Activated naive CD8-positive, alpha-beta T cell treated with anti-CD3 and anti-CD28 coated beads, Interleukin-2, amount 50 U/mL, for 24 hours (primary cell): ENCODE results near the gene PRSS2.
"Not testable (repeated sequence)": the region's sequence is repeated elsewhere in the genome, so short reads cannot be mapped to it uniquely, and the experiment has no call there.

Experiments used
- ATAC-seq: fragments of 150-1000 bp; cut with Tn5 transposase; one replicate; pipeline ENCODE4 v1.10.0; 2021
- DNase-seq: peaks from one replicate; pipeline ENCODE4 v3.0.0; 2021
- H3K27ac Mint-ChIP-seq: one replicate; pipeline ENCODE4 v1.8.0; 2021; ENCODE audit warnings: mild to moderate bottlenecking, mixed read lengths
- H3K27me3 Mint-ChIP-seq: one replicate; pipeline ENCODE4 v1.8.0; 2021; ENCODE audit warnings: mixed read lengths
- H3K36me3 Mint-ChIP-seq: one replicate; pipeline ENCODE4 v1.8.0; 2021; ENCODE audit warnings: low read depth, mixed read lengths
- H3K4me1 Mint-ChIP-seq: one replicate; pipeline ENCODE4 v1.8.0; 2021; ENCODE audit warnings: mixed read lengths
- H3K4me3 Mint-ChIP-seq: one replicate; pipeline ENCODE4 v1.8.0; 2021; ENCODE audit warnings: mild to moderate bottlenecking, moderate library complexity, mixed read lengths
- H3K9me3 Mint-ChIP-seq: one replicate; pipeline ENCODE4 v1.8.0; 2021; ENCODE audit warnings: mixed read lengths

The PRSS2 gene

DNA sequence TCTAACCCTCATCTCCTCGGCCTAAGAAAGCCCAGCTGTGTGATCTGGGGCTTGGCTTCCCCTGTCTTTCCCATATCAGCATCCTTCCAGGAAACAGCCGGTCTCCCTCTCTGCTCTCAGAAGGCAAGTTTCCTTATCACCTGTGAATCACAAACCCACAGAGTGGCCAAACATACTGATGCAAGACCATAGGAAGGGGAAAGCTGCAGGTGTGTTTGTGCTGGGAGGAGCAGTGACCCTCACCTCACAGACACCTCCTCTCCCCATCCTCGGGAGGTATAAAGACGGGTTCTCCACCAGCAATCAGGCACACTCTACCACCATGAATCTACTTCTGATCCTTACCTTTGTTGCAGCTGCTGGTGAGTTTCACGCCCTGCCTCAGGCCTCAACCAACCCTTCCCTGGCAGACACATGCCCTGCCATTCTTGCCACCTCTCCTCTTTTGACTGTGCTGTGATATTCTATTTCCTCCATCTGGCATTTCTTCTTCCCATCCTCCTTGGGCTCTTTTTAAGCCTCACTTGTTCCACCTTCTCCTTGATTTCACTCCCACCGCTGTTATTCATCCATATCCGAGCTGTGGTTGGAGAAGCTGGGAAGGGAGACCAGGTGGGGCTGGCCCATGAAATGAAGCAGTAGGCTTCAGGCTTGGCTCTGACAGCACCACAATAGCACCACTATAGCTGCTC lies at the start of gene PRSS2:
Gene PRSS2, plus strand, starts transcription at position 310 of the 692 bp plus-strand sequence. Its CDS starts 13 bp downstream, at position 323.
- peaks cover 12% of the 10 kb centered on the region for H3K4me1 Mint-ChIP-seq
- H3K9me3 Mint-ChIP-seq = no peaks in the 10 kb centered on the region
- no peaks in the 10 kb centered on the region for H3K27me3 Mint-ChIP-seq
- H3K36me3 Mint-ChIP-seq = no peaks in the 10 kb centered on the region
- H3K4me3 Mint-ChIP-seq = no peak within 1 kb of the TSS
- no peak within 1 kb of the TSS for H3K27ac Mint-ChIP-seq
- ATAC-seq (no peak), DNase-seq (no peak)

DNA sequence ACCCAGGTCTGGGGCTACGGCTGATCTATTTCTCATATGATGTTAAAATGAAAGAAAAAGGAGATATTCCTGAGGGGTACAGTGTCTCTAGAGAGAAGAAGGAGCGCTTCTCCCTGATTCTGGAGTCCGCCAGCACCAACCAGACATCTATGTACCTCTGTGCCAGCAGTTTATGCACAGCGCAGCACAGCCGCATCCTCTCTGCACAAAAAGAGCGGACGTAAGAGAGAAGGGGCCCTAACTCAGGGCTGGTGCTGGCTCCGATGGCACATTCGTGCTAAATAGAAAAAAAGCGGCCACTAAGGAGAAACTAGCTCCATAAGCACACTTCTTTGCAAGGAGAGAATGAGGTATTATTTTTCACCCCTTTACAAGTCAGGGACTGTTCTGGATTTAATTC lies 49.8 kb upstream of the PRSS2 start:
- no peaks in the 10 kb centered on the region for H3K36me3 Mint-ChIP-seq
- H3K4me3 Mint-ChIP-seq = peak overlapping the region; percentile 75
- no peaks in the 10 kb centered on the region for H3K9me3 Mint-ChIP-seq
- peaks cover 36% of the 10 kb centered on the region for H3K4me1 Mint-ChIP-seq
- peak overlapping the region; percentile 46 for H3K27ac Mint-ChIP-seq
- ATAC-seq (no peak), DNase-seq (no peak)
- no peaks in the 10 kb centered on the region for H3K27me3 Mint-ChIP-seq

DNA sequence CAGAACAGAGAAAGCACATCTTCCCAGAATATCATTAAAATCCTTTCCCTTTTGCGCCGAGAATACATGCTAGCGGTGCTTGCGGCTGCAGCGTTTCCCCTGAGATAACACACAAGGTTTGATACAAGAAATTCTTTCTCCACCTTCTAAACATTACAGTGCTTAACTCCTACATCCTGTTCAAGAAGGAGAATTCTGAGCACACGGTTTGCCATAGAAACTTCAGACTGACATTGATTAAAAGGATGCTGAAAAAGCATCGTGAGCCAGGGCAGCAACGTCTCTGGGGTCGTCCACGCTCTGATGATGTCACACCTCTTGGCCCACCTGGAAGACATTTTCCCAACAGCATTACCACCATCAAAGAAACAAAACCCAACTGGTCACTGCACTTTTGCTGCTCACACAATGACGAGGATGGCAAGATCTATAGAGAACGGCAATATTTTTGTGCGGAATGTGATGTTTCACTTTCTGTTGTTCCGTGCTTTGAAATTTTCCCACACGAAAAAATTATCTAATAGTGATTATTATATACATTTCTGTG lies 48.4 kb upstream of the PRSS2 start:
- DNase-seq (no peak), ATAC-seq (no peak)
- H3K36me3 Mint-ChIP-seq = no peaks in the 10 kb centered on the region
- H3K4me1 Mint-ChIP-seq = peaks cover 24% of the 10 kb centered on the region
- no peaks in the 10 kb centered on the region for H3K9me3 Mint-ChIP-seq
- H3K27ac Mint-ChIP-seq = peak overlapping the region; percentile 53
- H3K4me3 Mint-ChIP-seq = peak overlapping the region; percentile 77
- no peaks in the 10 kb centered on the region for H3K27me3 Mint-ChIP-seq

DNA sequence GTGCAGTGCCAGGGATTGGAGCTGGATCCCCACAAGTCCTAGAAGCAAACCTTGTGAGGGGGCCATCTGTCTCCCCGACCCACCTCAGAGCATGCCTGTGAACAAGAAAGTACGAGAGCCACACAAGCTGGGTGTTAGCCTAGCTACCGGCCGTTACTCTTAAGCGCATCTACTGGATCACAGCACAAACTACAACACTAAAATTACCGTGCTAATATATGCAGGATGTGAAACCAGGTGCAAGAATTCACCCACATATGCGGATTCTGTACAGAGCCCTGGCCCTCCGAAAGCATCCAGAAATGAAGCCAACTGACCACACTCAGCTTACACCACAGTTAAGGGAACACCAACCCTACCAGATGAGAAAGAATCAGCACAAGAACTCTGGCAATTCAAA lies 37.5 kb upstream of the PRSS2 start:
- DNase-seq (no peak), ATAC-seq (no peak)
- Mint-ChIP-seq H3K27ac (no peak overlapping the region), H3K36me3 (no peaks in the 10 kb centered on the region), H3K4me1 (peaks cover 1% of the 10 kb centered on the region), H3K4me3 (no peak overlapping the region), H3K27me3 (no peaks in the 10 kb centered on the region), H3K9me3 (no peaks in the 10 kb centered on the region)

DNA sequence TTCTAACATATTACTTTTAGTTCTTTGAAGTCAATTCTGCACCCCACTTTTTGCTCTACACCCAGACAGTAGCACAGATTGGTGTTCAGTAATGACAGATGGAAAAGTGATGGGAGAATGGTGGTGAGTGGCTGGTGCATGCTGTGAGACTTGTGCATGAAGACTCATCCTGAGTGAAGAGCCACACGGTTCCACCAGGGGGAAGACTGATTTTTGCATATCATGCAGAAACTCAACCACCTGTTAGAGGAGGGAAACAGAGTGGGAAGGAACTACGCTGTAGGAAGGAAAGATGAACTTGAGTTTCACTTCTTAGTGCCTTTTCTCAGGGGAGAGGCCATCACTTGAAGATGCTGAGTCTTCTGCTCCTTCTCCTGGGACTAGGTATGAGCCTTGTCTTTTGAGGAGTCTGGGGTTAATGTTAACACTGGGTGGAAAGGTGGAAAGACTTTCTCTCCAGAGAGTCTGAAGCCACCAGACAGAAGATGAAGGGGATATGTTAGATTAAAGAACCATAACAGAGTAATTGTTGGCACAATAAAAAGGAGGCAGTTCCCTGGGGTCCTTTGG lies 30.8 kb upstream of the PRSS2 start:
- no peaks in the 10 kb centered on the region for H3K27me3 Mint-ChIP-seq
- peak overlapping the region; percentile 34 for H3K4me3 Mint-ChIP-seq
- ATAC-seq = peak; percentile 79
- H3K9me3 Mint-ChIP-seq = no peaks in the 10 kb centered on the region
- peak overlapping the region; percentile 67 for H3K27ac Mint-ChIP-seq
- H3K36me3 Mint-ChIP-seq = no peaks in the 10 kb centered on the region
- peaks cover 20% of the 10 kb centered on the region for H3K4me1 Mint-ChIP-seq
- no peak for DNase-seq

DNA sequence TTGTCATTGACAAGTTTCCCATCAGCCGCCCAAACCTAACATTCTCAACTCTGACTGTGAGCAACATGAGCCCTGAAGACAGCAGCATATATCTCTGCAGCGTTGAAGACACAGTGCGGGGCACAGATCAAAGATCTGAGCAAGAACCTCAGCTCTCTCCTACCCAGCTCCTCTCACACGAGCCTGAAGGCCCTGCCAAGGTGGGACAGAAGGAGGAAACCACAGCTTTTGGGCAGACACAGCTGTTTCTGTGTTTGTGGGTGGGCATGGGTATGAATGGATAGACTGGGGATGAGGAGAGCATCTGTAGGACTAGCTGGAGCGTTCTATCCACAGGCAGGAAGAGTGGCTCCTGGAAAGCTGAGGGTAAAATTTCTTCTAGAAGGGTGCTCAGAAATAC lies 30.0 kb upstream of the PRSS2 start:
- peaks cover 20% of the 10 kb centered on the region for H3K4me1 Mint-ChIP-seq
- H3K4me3 Mint-ChIP-seq = no peak overlapping the region
- H3K36me3 Mint-ChIP-seq = no peaks in the 10 kb centered on the region
- DNase-seq (no peak), ATAC-seq (no peak)
- H3K9me3 Mint-ChIP-seq = no peaks in the 10 kb centered on the region
- no peaks in the 10 kb centered on the region for H3K27me3 Mint-ChIP-seq
- H3K27ac Mint-ChIP-seq = no peak overlapping the region

DNA sequence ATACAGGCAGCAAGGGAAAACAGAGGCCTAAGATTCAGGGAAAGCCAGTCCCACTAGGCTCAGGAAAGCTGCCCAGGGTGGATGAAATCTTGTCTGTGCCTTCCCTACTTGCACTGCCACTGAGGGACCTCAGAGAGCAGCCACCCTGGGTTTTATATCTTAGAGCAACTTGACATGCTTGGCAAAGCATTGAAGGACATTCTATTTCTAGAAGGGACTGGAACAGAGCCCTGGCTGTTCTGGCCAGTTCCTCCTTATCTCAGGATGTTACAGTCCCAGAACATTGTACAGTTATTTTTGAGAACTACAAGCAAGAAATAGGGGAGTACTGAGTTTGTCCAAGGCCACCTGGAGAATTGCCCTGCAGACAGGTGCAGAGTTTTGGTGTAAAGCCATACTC lies 28.8 kb upstream of the PRSS2 start:
- not testable (repeated sequence) for H3K27ac Mint-ChIP-seq, ATAC-seq, DNase-seq, H3K4me3 Mint-ChIP-seq, H3K36me3 Mint-ChIP-seq, H3K9me3 Mint-ChIP-seq, H3K27me3 Mint-ChIP-seq
- H3K4me1 Mint-ChIP-seq = peaks cover 22% of the 10 kb centered on the region

DNA sequence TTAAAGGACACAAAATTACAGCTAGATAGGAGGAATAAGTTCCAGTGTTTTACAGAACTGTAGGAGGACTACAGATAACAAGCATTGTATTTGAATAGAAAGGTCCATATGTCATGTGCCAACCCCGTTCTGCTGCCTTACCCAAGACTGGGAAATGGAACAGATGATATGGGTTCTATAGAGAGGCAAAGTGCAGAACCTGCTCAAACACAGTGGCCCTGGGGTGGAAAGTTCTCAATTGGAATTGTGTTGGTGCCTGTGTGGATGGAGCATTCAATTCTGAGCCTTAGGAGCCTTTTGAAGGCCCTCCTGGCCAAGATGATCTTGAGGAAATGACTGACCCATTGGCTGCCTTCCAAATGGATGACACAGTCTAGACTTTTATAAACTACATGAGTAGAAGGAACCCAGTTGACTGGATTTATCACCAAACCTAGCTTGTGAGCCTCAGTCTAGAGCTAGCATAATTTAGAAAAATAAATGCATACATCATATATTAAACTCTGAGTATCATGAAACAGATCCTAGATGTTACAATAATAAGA lies 25.6 kb upstream of the PRSS2 start:
- H3K9me3 Mint-ChIP-seq = no peaks in the 10 kb centered on the region
- DNase-seq (no peak), ATAC-seq (no peak)
- peaks cover 10% of the 10 kb centered on the region for H3K4me1 Mint-ChIP-seq
- H3K4me3 Mint-ChIP-seq = no peak overlapping the region
- no peaks in the 10 kb centered on the region for H3K36me3 Mint-ChIP-seq
- no peaks in the 10 kb centered on the region for H3K27me3 Mint-ChIP-seq
- H3K27ac Mint-ChIP-seq = no peak overlapping the region

DNA sequence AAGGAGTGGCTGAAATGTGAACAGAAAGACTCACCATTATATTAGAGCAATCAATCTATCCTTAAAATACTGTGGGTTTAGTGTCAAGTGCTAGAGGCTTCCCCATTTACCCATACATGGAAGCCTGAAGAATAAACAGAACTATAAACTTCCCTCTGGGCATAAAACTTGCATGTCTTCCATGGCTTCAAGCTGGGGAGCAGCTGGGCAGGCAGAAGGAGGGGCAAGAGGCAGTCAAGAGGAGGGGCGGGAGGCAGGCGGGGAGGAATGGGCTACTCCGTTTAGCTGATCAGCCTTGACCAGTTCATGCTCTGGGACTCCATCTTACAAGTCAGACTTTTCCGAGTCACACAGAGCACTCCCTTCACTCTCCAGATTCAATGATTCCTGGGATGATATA lies 25.0 kb upstream of the PRSS2 start:
- no peak for ATAC-seq
- no peak overlapping the region for H3K27ac Mint-ChIP-seq
- no peaks in the 10 kb centered on the region for H3K27me3 Mint-ChIP-seq
- no peak for DNase-seq
- H3K36me3 Mint-ChIP-seq = no peaks in the 10 kb centered on the region
- no peak overlapping the region for H3K4me3 Mint-ChIP-seq
- H3K9me3 Mint-ChIP-seq = no peaks in the 10 kb centered on the region
- peaks cover 5% of the 10 kb centered on the region for H3K4me1 Mint-ChIP-seq

DNA sequence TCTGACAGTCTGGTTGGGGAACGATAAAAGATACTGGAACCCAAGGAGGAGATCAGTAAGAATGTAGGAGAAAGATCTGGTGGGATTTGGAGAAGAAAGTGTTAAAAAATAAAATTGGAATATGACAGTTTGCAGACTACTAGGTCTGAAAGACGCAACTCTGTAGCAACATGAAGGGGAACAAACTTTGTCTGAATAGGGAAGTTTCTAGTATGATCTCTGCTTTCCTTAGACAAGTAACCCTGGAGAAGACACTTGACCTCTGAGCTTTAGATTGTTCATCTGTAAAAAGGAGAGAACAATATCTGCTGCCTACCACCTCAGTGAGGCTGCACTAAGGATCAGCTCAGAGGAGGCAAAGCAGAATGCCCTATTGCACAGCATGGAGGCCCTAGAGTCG lies 24.5 kb upstream of the PRSS2 start:
- Mint-ChIP-seq H3K4me1 (peaks cover 3% of the 10 kb centered on the region), H3K4me3 (no peak overlapping the region), H3K27ac (no peak overlapping the region), H3K36me3 (no peaks in the 10 kb centered on the region), H3K9me3 (no peaks in the 10 kb centered on the region), H3K27me3 (no peaks in the 10 kb centered on the region)
- ATAC-seq = no peak
- DNase-seq = no peak

DNA sequence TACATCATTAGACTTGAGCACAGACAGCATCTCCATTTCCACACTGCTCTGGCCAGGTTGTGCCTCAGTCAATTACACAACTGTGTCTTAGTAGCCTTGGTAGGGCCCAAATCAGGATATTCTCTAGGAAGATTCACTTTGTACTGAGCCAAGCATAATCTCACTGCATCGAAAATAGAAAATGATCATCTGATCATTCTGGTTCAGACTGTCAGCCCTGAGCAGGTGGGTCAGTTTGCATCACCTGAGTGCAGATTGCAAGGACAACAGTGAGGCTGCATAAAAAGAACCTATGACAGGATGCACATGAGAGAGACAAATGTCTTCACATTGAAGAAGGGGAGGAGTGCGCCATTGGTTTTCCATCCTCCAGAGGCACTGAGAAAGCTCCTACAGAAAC lies 22.4 kb upstream of the PRSS2 start:
- not testable (repeated sequence) for DNase-seq, H3K9me3 Mint-ChIP-seq, H3K4me1 Mint-ChIP-seq, H3K27me3 Mint-ChIP-seq, H3K4me3 Mint-ChIP-seq, H3K36me3 Mint-ChIP-seq, H3K27ac Mint-ChIP-seq, ATAC-seq

DNA sequence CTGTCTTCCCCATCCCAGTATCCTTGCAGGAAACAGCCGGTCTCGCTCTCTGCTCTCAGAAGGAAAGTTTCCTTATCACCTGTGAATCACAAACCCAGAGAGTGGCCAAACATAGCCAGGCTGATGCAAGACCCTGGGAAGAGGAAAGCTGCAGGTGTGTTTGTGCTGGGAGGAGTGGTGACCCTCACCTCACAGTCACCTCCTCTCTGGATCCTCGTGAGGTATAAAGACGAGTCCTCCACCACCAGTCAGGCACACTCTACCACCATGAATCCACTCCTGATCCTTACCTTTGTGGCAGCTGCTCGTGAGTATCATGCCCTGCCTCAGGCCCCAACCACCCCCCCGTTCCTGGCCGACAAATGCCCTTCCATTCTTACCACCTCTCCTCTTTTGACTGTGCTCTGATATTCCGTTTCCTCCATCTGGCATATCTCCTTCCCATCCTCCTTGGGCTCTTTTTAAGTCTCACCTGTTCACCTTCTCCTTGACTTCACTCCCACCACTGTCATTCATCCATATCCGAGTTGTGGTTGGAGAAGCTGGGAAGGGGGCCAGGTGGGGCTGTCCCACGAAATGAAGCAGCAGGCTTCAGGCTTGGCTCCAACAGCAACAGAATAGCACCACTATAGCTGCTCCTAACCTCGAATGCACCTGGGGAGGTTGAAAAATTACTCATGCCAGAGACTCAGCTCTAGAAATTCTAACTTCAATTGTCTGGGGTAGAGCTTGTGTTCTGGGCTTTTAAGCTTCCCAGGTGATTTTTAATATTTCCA lies 21.4 kb upstream of the PRSS2 start, which contains the start of gene PRSS1:
Gene PRSS1, plus strand, starts transcription at position 255 of the 776 bp plus-strand sequence. Its CDS starts 13 bp downstream, at position 268.
- Mint-ChIP-seq H3K4me3 (no peak within 1 kb of the TSS), H3K27ac (no peak within 1 kb of the TSS), H3K4me1 (peaks cover 3% of the 10 kb centered on the region), H3K9me3 (no peaks in the 10 kb centered on the region), H3K27me3 (no peaks in the 10 kb centered on the region), H3K36me3 (no peaks in the 10 kb centered on the region)
- DNase-seq (no peak), ATAC-seq (no peak)

DNA sequence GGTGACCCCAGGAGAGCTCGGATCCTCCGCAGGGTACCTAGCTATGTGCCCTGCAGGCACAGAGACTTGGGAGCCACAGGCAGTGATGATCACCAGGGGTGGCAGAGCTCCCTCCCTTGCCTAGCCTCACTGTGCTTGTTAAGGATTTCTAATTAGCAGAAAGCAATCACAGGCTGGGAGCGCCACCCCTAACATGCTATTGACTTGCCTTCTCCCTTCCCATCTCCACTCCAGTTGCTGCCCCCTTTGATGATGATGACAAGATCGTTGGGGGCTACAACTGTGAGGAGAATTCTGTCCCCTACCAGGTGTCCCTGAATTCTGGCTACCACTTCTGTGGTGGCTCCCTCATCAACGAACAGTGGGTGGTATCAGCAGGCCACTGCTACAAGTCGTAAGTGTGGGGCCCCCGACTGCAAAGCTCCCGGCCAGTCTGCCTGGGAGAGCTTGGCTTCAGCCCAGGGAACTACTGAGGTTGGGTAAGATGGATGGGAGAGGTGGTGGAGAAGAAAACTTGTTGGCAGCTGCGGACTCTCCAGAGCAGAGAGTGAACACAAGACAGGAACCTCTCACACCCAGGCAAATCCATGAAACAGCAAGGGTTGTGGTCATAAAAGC lies 20.3 kb upstream of the PRSS2 start:
- Mint-ChIP-seq H3K36me3 (no peaks in the 10 kb centered on the region), H3K4me3 (no peak overlapping the region), H3K9me3 (no peaks in the 10 kb centered on the region), H3K27ac (no peak overlapping the region), H3K4me1 (peaks cover 3% of the 10 kb centered on the region), H3K27me3 (no peaks in the 10 kb centered on the region)
- ATAC-seq = no peak
- no peak for DNase-seq

DNA sequence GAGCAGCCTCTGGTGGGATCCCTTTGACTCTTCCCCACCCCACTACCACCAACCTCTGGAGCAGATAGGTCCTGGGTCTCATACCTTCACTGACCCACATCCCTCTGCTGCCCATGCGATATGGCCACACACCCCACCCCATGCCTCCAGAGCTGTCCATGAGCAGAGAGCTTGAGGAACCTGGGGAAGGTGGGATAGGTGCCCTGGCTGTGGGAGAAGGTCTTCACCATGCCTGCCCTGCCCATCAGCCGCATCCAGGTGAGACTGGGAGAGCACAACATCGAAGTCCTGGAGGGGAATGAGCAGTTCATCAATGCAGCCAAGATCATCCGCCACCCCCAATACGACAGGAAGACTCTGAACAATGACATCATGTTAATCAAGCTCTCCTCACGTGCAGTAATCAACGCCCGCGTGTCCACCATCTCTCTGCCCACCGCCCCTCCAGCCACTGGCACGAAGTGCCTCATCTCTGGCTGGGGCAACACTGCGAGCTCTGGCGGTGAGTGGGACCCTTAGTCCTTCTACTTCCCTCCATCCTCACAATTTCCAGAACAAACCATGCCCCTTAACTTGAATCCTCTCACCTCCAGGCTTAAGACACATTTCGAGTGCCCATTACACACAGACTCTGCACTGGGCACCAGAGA lies 19.1 kb upstream of the PRSS2 start:
- H3K36me3 Mint-ChIP-seq, H3K27me3 Mint-ChIP-seq, ATAC-seq, DNase-seq, H3K9me3 Mint-ChIP-seq, H3K4me3 Mint-ChIP-seq, H3K4me1 Mint-ChIP-seq, H3K27ac Mint-ChIP-seq: not testable (repeated sequence)
